OCI-LY3 (cell line): Measurements from ENCODE around the gene SPESP1.

Experiments used
- CTCF ChIP-seq: fragments of 200-600, 300-600 bp; sonication (generic); IDR thresholded peaks from 2 replicates; pipeline ENCODE4 v1.5.1; 2014; ENCODE audit warnings: antibody characterized with exemption, low read length, low read depth
- EZH2phosphoT487 ChIP-seq: fragments of 200-600 bp; shearing (Covaris generic); IDR thresholded peaks from 2 replicates; pipeline ENCODE4 v1.6.1; 2018; ENCODE audit warnings: antibody characterized with exemption, mixed run types, low read depth

GRCh38 chr15:68930268-68931022 lies at the start of gene SPESP1:
- TF ChIP-seq CTCF (no peak), EZH2phosphoT487 (no peak)
